Measurements from ENCODE around the gene PPT2.
"Not testable (repeated sequence)": the region's sequence is repeated elsewhere in the genome, so short reads cannot be mapped to it uniquely, and the experiment has no call there.

Gene PPT2

GRCh38 chr6:32177788-32178546 is 24.0 kb downstream of the PPT2 start, which contains the start of gene RNF5:
Gene RNF5 (plus strand): TSS chr6:32178405. CDS start chr6:32178512, 107 bp downstream.
- peak; percentile 96 for FAIRE-seq

- FAIRE-seq: no peak
These were observed 24.9 kb downstream of the PPT2 start for GRCh38 chr6:32178547-32179440.

- no peak for FAIRE-seq
These were observed 25.9 kb downstream of the PPT2 start for GRCh38 chr6:32179766-32180405.

- no peak for FAIRE-seq
These were observed 27.3 kb downstream of the PPT2 start for GRCh38 chr6:32181148-32181702.

- no peak for FAIRE-seq
These were observed 28.1 kb downstream of the PPT2 start for GRCh38 chr6:32181915-32182529.

GRCh38 chr6:32182555-32182981 is 28.6 kb downstream of the PPT2 start:
- no peak for FAIRE-seq

- FAIRE-seq: no peak
These were observed 29.1 kb downstream of the PPT2 start for GRCh38 chr6:32183030-32183429.

GRCh38 chr6:32183483-32184083 is 29.6 kb downstream of the PPT2 start:
- no peak for FAIRE-seq

GRCh38 chr6:32184084-32184640 is 30.2 kb downstream of the PPT2 start, which contains the start of gene AGER:
Gene AGER (minus strand): TSS chr6:32184253. CDS start chr6:32184222, 31 bp downstream.
- FAIRE-seq: no peak

- FAIRE-seq: peak; percentile 42
These were observed 31.8 kb downstream of the PPT2 start for GRCh38 chr6:32185681-32186131.

GRCh38 chr6:32186151-32186840 is 32.4 kb downstream of the PPT2 start:
- FAIRE-seq: not testable (repeated sequence)

- no peak for FAIRE-seq
These were observed 33.2 kb downstream of the PPT2 start for GRCh38 chr6:32187009-32187709.

- not testable (repeated sequence) for FAIRE-seq
These were observed 33.9 kb downstream of the PPT2 start for GRCh38 chr6:32187725-32188380.

GRCh38 chr6:32188381-32189068 is 34.6 kb downstream of the PPT2 start:
- FAIRE-seq: no peak

GRCh38 chr6:32189069-32189741 is 35.3 kb downstream of the PPT2 start:
- no peak for FAIRE-seq

GRCh38 chr6:32189742-32190053 is 35.8 kb downstream of the PPT2 start:
- FAIRE-seq: no peak

GRCh38 chr6:32190054-32190851 is 36.3 kb downstream of the PPT2 start, which contains the start of gene PBX2:
Gene PBX2 (minus strand): TSS chr6:32190202. CDS start chr6:32189915, 287 bp downstream.
- FAIRE-seq: no peak

All from TTC549 (cell line).